NCI-H748 treated with DMSO at 0.1 percent for 48 hours (cell line): ENCODE data around the gene GALNT17.
A peak's percentile ranks its signal among the peaks of the same experiment; 100 is the strongest.
"Not testable (repeated sequence)": the region's sequence is repeated elsewhere in the genome, so short reads cannot be mapped to it uniquely, and the experiment has no call there.

ENCODE experiments used
- DNase-seq: peaks from one replicate; lab custom pipeline; 2025; lab: John Stamatoyannopoulos, UW

GALNT17 gene

GRCh38 chr7:71687831-71688599 is 556.1 kb downstream of the GALNT17 start:
- no peak for DNase-seq

- DNase-seq = no peak
Measured at GRCh38 chr7:71691538-71691937, 559.6 kb downstream of the GALNT17 start.

GRCh38 chr7:71694665-71695064 is 562.7 kb downstream of the GALNT17 start:
- DNase-seq = no peak

GRCh38 chr7:71695186-71695585 is 563.2 kb downstream of the GALNT17 start:
- no peak for DNase-seq

- no peak for DNase-seq
Measured at GRCh38 chr7:71696511-71696910, 564.6 kb downstream of the GALNT17 start.

GRCh38 chr7:71697400-71697799 is 565.5 kb downstream of the GALNT17 start:
- no peak for DNase-seq

- DNase-seq = no peak
Measured at GRCh38 chr7:71705217-71705616, 573.3 kb downstream of the GALNT17 start.

- no peak for DNase-seq
Measured at GRCh38 chr7:71705901-71706596, 574.1 kb downstream of the GALNT17 start.

- DNase-seq = no peak
Measured at GRCh38 chr7:71706597-71706975, 574.6 kb downstream of the GALNT17 start.

GRCh38 chr7:71707041-71707440 is 575.1 kb downstream of the GALNT17 start:
- DNase-seq = no peak

GRCh38 chr7:71708710-71709109 is 576.8 kb downstream of the GALNT17 start:
- DNase-seq = no peak

- no peak for DNase-seq
Measured at GRCh38 chr7:71710442-71710841, 578.5 kb downstream of the GALNT17 start.

- DNase-seq = no peak
Measured at GRCh38 chr7:71712653-71713180, 580.8 kb downstream of the GALNT17 start.

GRCh38 chr7:71716690-71717089 is 584.7 kb downstream of the GALNT17 start:
- DNase-seq = no peak

GRCh38 chr7:71718563-71718962 is 586.6 kb downstream of the GALNT17 start:
- no peak for DNase-seq

GRCh38 chr7:71721742-71722141 is 589.8 kb downstream of the GALNT17 start:
- DNase-seq = no peak

- DNase-seq = no peak
Measured at GRCh38 chr7:71723859-71724258, 591.9 kb downstream of the GALNT17 start.

GRCh38 chr7:71727347-71727746 is 595.4 kb downstream of the GALNT17 start:
- DNase-seq = no peak

GRCh38 chr7:71731740-71732139 is 599.8 kb downstream of the GALNT17 start:
- no peak for DNase-seq

- peak; percentile 33 for DNase-seq
Measured at GRCh38 chr7:71733107-71733870, 601.3 kb downstream of the GALNT17 start.

GRCh38 chr7:71735961-71736556 is 604.1 kb downstream of the GALNT17 start:
- DNase-seq = peak; percentile 2

GRCh38 chr7:71737931-71738540 is 606.1 kb downstream of the GALNT17 start:
- not testable (repeated sequence) for DNase-seq
